Measurements from ENCODE around the gene PARD3B.

PARD3B gene

DNA sequence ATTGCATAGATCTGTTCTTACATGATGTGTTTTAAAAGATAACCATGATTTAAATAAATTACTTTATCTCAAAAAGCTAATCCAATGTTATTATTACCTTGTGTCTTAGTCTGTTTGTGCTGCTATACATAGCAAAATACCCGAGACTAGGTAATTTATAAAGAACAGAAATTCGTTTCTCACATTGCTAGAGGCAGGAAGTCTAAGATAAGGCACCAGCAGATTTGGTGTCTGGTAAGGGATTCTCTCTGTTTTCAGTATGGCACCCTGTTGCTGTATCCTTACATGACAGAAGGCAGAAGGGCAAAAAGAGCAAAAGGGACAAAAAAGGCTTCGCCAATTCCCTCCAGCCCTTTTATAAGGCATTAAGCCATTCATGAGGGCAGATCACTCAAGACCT lies 533.9 kb downstream of the PARD3B start:
- no peak for DNase-seq

DNA sequence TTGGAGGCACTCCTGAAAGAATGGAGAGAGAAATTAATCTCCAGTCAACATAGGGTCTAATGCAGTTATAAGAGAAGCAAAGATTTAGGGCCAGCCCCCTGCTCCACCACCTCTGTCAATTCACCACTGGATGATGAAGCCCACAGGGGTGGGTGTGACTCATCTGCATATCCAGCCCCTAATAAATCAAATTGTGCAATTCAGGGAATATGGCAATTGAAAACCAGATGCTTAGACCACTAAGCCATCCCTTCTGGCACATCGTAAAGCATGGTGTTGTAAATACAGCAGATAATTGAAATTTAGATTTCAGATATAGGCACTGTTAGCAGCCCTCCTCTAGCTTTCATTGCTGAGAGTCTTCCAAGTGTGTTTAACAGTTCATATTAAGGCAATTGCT lies 541.4 kb downstream of the PARD3B start:
- DNase-seq = no peak

DNA sequence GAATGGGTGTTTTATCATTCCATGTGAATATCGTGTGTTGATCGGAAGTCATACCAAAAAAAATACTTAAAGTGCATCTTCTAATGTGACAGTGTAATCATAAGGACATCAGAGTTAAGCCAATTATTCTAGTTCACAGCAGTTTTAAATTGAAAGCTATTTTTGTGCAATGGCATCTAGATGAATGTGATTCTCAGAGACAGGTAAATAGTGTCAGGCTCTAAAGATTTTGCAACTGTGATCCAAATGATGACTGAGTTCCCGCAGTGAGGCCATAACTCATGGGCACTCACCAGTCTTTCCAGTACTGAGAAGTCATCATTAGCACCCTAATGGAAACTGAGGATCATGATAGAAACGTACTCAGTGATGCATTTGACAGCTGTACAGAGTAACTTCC lies 542.6 kb downstream of the PARD3B start:
- no peak for DNase-seq

DNA sequence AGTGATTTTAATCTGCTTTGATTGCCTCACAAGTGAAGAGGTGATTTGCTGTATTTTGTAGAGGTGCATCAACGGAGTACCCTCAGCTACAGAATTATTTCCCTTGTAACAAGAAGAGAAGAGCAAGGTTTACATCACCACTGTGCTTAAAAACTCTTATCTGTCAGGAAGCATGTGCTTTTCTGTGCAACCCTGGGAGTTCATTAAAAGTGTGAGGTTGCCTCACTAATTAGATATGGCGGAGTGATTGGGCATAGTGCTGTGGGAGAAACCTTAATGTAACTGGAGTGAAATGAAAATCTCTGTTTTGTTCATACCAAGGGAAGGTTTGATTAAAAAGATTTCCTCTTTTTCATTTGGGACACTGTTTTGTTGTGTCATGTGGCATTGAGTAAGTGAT lies 544.7 kb downstream of the PARD3B start:
- no peak for DNase-seq

DNA sequence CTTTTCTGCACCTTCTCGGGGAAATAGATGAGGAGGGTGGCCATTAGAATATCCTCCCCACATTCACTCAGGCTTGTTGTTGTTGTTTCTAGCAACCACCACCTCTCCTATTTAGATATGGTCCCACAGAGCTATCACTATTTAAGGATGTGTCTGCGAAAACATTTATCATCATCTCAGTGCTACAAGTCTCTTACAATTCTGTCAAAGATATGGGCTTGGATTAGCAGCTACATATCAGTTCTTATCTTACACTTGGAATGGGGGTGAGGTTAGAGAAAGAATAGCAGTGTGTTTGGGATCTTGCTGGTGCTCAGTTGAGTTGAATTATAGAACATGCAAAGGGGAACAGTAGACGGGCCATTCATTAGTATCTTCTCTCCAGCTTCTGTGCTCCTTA lies 546.1 kb downstream of the PARD3B start:
- DNase-seq = no peak

DNA sequence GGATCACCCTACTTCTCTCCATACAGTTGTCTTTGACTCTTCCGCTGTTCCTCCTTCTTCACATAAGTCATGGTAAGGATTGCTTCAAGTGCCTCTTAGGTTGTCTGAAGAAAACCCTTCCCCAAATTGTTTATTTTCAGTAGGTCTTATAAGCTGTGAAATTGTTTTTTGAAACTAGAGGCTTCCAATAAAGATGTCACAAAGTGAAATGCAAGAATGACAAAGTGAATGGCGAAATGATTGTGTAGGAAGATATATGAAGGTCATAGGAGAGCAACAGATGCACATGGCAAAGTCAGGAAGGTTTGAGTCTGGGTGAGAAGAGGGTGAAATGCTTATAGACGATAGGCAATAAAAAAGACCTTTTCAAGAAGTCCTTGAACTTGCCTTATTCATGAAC lies 548.8 kb downstream of the PARD3B start:
- no peak for DNase-seq

DNA sequence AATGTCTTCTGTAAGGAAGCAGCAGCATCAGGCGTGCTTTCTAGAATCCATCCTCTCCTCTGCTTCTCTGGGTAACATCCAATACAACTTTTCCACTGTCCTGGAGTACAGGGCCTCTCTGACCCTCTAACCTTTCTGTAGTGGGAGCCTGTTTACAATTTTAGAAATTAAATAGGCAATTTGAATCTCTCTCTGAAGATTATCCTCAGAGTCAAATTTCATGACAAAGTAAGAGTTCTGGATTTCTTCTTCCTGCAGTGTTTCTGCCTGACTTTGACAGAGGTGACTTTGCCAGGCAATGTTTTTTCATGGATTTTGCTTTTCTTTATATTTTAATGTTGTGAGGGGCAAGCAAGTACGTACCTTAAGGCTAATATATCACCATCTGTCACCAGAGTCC lies 558.4 kb downstream of the PARD3B start:
- no peak for DNase-seq

DNA sequence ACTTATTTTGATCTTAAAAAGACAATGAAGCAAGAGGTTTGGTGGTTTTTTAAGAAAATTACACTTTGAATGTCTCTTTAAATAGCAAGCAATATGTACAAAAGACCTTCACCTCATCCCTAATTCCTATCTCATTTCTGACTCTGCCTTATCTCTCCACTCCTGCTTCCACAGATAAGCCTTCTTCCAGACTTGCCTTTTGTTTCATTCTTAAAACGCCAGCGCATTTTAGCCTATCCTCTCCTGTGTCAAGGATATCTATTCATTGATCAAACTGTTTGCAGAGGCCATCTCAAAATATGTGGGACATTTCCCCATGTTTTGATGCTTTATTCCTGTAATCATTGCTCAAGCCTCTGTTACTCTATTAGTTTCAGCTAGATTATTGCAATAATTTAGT lies 562.5 kb downstream of the PARD3B start:
- DNase-seq = no peak

DNA sequence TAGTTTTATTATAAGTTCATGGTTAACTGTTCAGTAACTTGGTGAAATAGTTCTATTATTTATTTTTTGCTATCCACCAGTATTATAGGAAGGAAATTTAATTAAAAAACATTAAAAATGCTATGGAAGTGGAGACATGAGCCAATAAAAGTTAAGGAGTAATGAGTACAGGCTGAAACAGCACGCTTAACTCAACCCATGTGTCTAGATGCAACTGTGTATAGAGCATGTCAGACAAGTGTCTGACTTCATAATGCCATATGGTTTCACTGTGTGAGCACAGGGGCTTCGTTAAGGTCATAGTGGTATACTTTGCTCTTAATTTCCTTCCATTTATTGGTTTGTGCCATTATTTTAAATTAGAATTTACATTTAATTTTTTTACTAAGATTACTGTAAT lies 570.2 kb downstream of the PARD3B start:
- no peak for DNase-seq

DNA sequence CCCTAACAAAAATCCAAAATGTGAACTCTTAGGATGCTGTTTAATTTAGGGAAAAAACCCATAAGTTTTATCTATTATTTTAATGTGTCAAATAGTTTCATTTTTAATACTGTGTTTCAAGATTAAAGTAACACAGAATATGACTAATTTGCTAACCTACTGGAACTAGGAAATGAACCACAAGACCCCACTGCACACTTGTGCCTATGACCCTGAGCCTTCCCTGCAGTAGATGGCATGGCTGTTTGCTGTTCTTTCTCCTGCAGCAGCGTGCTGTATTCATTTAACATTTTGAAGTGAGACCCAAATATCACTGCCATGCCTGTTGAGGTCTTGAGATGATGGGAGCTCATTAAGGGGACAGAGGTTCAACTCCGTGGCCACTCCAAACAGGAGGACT lies 571.9 kb downstream of the PARD3B start:
- no peak for DNase-seq

DNA sequence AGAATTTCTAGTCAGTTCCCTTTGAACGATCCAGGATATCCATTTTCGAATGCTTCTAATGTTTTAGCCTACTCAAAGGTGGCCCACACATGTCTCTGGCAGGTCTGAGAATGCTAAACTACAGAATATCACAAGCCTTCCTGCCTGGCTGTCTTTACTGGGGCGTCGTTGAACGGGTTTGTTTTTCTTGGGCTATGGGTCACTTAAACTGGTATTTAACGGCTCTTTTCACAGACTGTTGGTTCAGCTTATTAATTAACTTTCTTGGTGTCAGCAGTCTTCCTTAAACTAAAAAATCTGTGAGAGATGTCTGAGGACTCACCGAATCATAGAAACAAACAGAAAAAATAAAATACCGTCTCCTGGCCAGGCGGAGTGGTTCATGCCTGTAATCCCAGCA lies 573.9 kb downstream of the PARD3B start:
- DNase-seq = no peak

DNA sequence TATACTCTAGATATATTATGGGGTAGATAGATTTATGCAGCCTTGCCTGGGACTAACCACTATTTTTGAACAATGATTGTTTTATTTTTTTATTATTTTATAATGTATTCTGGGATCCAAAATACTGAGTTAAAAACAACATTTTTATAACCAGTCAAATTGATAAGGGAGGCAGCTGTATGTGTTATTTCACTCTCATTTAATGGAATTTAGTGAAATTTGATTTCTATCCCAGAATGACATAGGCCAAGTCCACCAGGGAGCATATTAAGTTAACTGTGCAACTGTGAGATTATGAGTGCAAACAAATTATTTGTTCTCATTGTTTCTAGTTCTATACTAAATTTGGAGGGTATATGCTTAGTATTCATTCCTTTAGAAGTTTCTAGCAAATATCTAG lies 583.5 kb downstream of the PARD3B start:
- DNase-seq = no peak

DNA sequence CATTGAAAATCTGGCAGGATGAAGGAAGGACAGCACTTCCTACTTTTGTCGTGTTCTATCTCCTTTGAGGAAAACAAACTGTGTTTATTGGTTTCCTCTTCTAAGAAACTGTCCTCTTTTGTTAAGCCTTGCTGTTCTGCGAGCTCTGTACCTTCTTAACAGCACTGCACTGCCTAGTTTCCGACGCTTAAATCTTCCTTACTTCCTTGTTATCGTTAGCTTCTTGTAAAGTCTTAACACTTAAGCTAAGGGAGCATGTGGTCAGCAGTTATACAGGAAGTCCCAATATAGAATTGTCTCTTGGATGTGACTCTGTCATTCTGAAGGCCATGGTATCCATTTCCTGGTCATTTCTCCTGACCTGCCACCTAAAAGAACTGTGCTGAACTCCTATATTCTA lies 584.3 kb downstream of the PARD3B start:
- no peak for DNase-seq

DNA sequence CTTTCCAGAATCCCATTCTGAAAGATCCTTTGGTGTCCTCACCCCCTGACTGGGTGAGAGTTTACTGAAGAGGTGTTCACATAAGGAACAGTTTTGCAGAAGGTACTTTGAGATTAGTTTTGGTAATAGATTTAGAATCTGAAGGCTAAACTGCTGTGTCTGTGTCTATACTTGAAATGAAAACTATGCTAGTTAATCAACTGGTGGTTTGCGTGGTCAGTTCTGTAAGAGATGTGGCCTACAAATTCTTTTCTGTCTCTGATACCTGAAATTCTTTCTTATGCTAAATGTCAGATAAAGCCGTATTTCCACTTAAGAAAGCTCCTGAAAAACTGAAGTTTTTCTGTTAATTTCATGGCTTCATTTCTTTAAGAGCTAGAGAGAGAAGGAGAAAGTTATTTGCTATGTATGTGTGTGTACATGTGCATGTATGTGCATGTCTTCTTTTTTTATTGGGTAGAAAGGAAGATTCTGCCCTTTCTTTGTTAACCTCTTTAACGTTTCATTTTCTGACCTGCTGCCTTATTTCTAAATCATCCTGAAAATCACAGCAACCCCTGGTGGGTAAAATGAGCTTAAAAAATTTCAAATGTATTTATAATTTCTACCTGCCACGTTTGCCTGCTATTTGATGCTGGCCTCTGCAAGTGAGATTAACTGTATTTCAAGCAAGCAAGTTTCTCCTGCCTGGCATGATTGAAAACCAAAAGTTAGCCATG lies 585.0 kb downstream of the PARD3B start:
- no peak for DNase-seq

DNA sequence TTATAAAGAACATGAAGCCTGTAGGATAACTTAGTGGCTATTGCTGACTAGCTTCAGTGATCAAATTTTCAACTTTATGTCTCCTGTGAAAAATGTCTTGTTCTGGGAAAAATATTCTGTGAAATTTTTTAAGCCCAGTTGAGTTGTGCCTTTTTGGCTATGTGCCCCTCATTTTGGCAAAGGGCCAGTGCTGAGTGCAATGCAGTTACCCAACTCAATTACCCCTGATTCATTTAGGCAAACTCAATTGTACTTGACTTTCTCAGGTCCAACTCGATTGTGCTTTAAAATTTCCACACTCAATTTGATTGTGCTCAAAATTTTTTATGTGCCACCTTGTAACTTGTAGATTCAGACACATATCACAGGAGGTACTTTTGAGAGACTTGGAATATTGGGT lies 588.3 kb downstream of the PARD3B start:
- DNase-seq = no peak

DNA sequence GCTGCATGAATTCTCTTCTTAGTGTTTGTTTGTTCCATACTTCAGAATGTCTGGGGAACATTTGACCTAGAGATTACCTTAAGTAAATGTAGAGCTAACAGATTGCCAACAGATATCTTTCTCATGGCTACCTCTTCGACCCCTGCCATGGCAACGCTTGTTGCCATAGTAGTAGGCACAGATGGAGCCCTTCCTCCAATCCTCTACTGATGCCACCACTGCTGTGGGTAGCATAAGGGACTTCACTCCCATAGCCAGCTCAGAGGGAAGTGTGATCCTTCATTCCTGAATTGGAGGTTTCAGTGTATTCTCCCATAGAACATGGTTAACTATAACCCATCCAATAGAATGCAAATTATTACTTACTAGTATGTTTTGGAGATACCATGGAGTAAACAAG lies 593.5 kb downstream of the PARD3B start:
- DNase-seq = no peak

DNA sequence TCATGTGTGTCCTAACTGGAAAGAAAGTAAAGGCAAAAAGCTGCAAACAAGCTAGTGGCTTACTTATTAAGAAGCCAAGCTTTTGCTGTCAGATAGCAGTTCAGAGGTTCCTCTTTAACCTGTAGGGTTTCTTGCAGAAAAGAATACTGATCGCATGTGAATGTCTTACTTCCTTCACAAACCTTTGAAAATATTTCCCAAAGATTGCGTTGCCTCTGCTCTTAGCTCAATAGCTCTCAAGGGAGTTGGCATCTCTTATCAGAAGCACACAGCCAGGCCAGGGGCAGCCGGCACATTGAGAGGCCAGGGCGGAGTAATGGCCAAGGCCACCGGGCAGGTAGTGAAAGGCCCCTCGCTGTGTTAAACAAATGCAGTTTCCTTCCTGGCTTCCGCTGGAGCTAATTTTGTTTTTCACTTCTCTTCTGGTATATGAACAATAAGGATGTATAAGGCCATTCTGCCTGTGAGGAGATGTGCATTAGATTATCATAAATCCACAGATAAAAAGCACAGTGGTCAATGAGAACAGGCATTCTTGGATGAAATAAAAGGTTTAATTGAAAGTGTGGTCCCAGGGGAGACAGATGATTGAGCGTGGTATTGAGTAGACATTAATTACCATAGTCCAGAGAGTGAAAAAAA lies 594.7 kb downstream of the PARD3B start:
- peak; percentile 88 for DNase-seq

DNA sequence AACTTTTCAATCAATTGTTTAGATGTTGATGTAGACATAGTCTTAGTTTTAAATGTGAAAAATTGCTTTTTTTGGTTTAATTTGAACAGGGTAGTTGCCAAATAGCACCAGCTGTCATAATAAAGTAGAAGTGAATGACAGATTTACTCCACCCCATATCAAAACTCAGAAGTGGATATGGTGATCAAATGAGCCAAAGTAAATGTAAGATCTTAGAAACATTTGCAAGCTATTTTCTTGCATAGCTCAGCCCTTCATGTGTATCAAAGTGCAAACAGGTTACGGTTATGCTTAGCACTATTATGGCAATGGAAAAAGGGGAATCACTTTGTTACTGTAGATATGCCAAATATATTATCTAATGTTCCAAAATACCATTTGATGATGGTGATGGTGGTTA lies 596.1 kb downstream of the PARD3B start:
- DNase-seq = no peak

DNA sequence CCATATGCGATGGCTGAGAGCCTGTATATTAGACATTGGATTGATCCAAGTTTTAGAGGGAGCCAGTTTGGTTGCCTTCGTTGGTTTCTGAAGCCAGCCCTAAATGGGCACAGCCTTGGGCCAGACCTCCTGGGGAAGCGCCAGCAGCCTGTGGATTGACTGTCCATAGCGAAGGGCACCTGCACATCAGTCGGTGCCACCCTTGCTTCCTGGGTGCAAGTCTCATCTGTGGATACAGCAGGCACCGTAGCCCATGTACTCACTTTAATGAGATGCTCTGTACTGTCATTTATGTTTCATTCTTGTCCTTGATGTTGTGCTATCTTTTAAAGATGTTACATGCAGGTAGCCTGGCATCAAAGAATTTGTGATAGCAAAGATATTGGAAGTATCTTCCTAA lies 600.6 kb downstream of the PARD3B start:
- no peak for DNase-seq

DNA sequence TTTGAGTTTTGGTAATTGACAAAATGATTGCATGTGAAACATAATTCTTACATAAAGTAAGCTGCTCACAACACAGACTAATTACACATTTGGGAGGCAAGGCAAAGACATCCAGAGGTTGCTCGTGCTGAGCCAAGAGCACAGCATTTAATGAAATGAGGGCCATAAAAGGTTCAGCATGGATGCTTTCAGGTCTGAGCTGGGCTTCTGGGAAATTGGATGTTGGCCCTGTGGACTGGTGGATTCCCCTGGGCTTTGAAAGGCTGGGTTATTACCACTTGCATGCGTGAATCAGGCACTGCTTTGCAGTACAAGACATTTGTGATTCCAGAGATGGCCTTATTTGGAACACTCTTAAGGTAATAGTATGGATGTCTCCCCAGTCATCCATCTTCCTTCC lies 603.5 kb downstream of the PARD3B start:
- no peak for DNase-seq

DNA sequence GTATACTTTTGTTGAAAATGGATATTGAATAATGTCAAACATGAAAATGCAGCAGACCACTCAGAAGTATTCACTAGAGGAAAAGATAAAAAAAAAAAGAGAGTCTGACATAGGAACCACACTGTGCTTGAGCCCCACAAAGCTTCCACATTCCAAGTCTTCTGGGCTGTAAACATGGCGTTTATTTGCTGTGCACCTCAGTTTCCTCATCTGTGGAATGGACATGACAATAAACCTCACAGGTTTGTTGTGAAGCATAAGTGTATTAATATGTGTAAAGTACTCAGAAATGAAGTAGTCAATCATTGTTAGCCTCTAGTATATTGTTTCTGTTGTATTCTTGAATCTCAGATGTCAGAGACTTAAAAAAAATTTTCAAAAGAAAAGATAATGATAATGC lies 611.2 kb downstream of the PARD3B start:
- DNase-seq = no peak

DNA sequence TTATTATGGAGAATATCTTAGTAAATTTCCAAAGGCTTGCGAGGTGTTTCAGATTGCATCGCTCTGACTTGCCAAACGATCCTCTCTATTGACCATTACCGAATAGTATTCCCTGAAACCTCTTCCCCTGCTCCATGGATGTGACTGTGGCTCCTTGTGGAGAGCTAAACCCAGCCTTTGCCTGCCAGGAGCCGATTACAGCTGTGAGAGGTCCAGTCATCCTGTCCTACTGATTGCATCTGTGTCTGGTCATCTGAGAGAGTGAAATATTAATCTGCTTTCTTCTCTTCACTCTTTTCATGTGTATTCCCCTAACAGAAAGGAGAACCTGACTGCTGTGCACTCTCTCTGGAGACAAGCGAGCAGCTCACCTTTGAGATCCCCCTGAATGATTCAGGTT lies 613.1 kb downstream of the PARD3B start:
- no peak for DNase-seq

DNA sequence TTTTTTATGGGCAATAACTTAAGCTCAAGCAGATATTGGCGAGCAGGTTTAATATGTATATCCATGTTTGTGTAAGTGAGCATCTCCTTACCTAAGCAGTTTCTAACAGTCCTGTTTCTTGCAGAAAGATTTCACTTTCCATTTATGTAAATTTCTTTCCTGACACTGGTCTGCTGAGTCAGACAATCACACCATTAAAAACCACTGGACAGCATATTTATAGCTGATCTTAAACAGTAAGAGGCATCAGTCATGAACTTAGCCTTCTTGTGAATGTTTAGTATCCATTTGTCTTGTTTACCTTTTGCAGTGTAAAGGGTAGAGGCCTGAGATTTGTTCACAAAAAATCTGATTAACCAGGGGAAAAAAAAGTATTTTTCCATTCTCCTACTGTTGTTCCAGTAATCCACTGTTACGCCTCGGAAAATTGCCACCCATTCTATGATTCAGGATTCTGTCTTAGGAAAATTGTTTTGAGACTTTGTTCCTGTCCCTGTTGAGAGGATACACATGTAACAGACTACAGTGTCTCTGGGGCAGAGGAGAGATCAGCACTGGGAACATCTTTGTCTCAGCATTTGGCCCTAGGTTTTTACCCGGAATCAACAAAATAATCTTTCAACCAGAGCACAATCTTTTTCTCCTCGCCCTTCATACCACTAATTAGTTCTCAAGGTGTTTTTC lies 616.0 kb downstream of the PARD3B start:
- DNase-seq = no peak

DNA sequence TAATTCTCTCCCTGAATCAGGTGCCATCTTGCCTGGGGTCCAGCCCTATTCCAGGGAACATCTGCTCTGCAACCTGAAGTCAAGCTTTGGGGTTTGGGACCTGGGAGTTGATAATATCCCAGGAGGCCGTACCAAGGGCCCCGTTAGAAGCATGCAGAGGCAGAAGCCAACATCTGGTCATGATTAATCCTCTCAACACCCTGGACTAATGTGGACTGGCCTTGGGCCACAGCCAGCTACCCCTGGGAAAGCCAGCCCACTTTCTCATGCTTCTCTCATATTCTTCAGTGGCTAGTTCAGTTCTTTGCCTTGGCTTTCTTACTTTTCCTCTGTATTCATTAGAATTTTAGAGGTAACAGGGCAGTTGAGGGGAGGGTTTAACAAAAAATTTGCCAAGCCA lies 621.5 kb downstream of the PARD3B start:
- DNase-seq = no peak

DNA sequence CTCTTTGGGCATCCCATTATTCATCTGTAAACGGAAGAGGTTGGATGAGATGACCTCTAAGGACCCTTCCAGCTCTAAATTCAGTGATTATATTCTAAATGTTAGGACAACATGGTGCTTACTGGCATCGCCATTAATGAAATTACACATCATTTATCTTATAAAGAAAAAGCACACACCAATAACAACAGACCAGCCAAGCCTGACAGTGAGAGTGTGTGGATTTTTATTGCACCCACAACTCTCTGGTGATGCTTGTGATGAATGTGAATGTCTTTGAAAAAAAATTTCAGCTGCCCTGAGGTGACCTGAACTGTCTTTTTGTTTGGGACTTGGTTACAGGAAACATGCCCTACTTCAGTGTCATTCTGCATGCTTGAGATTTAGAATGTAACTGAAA lies 623.7 kb downstream of the PARD3B start:
- DNase-seq = no peak

Measured in NCI-H146 (cell line).